Rectal smooth muscle tissue (tissue), 1 donor: ENCODE measurements around the gene CBX1.
A peak's percentile ranks its signal among the peaks of the same experiment; 100 is the strongest.

Experiments
- H3K27ac ChIP-seq: one replicate; pipeline ENCODE4 v1.7.0; 2013; ENCODE audit warnings: low read depth, low read length, inconsistent platforms
- H3K27me3 ChIP-seq: one replicate; pipeline ENCODE4 v1.7.0; 2013; ENCODE audit warnings: low read length; ENCODE audit not compliant: control insufficient read depth, insufficient read depth
- H3K36me3 ChIP-seq: one replicate; pipeline ENCODE4 v1.7.0; 2013; ENCODE audit warnings: low read length; ENCODE audit not compliant: control insufficient read depth, insufficient read depth
- H3K4me1 ChIP-seq: one replicate; pipeline ENCODE4 v1.7.0; 2013; ENCODE audit warnings: low read length; ENCODE audit not compliant: control insufficient read depth, insufficient read depth
- H3K4me3 ChIP-seq: one replicate; pipeline ENCODE4 v1.7.0; 2013; ENCODE audit warnings: low read length
- H3K9ac ChIP-seq: one replicate; pipeline ENCODE4 v1.7.0; 2013; ENCODE audit warnings: low read length

The CBX1 gene

GRCh38 chr17:48024149-48025039, 76.9 kb downstream of the CBX1 start:
- H3K9ac ChIP-seq: no peak overlapping the region
- no peaks in the 10 kb centered on the region for H3K27me3 ChIP-seq
- H3K27ac ChIP-seq: peak overlapping the region; percentile 41
- H3K4me3 ChIP-seq: peak overlapping the region; percentile 64
- H3K4me1 ChIP-seq: peaks cover 21% of the 10 kb centered on the region
- no peaks in the 10 kb centered on the region for H3K36me3 ChIP-seq

GRCh38 chr17:48023400-48024148, 77.7 kb downstream of the CBX1 start:
- H3K9ac ChIP-seq: no peak overlapping the region
- peak overlapping the region; percentile 64 for H3K4me3 ChIP-seq

GRCh38 chr17:48022901-48023300, 78.4 kb downstream of the CBX1 start:
- Histone ChIP-seq H3K9ac (no peak overlapping the region), H3K27me3 (no peaks in the 10 kb centered on the region), H3K36me3 (no peaks in the 10 kb centered on the region), H3K4me3 (no peak overlapping the region), H3K4me1 (peaks cover 21% of the 10 kb centered on the region), H3K27ac (no peak overlapping the region)

More at GRCh38 chr17:48023400-48024148, 77.7 kb downstream of the CBX1 start:
- Histone ChIP-seq H3K36me3 (no peaks in the 10 kb centered on the region), H3K27me3 (no peaks in the 10 kb centered on the region), H3K4me1 (peaks cover 21% of the 10 kb centered on the region), H3K27ac (peak overlapping the region; percentile 80)

GRCh38 chr17:48021934-48022333, 79.3 kb downstream of the CBX1 start:
- peaks cover 21% of the 10 kb centered on the region for H3K4me1 ChIP-seq

More at GRCh38 chr17:48021934-48022333, 79.3 kb downstream of the CBX1 start:
- no peak overlapping the region for H3K9ac ChIP-seq
- no peak overlapping the region for H3K27ac ChIP-seq
- no peaks in the 10 kb centered on the region for H3K36me3 ChIP-seq
- H3K4me3 ChIP-seq: no peak overlapping the region
- no peaks in the 10 kb centered on the region for H3K27me3 ChIP-seq
